ENCODE measurements around the gene TGFBR3. TPM values are rescaled to one million over a fixed set of nuclear protein-coding genes. Genes with fewer than 3 reads are reported as not detected.
"Not testable (repeated sequence)": the region's sequence is repeated elsewhere in the genome, so short reads cannot be mapped to it uniquely, and the experiment has no call there.

Gene TGFBR3
- total RNA-seq, 1 donor from 2014 or later: 125 TPM

DNA sequence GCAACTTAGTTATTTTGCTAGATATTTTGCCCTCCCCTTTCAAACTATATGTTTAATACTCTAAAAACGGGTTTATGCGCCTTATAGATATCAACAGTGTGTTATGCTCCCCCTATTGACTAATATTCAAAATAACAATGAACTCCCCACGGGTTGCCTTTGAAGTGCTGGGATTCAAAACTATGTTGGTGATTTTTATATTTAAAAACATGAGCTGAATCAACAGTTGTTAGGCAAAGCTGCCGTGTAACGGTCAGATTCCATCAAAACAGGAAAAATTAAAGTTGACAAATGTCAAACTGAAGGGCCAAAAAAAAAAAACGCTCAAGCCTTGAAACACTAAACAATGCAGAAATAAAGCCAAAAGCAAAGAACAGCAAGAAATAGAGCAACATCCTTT is 2.5 kb downstream of the TGFBR3 start:
- peak; percentile 74 for DNase-seq

DNA sequence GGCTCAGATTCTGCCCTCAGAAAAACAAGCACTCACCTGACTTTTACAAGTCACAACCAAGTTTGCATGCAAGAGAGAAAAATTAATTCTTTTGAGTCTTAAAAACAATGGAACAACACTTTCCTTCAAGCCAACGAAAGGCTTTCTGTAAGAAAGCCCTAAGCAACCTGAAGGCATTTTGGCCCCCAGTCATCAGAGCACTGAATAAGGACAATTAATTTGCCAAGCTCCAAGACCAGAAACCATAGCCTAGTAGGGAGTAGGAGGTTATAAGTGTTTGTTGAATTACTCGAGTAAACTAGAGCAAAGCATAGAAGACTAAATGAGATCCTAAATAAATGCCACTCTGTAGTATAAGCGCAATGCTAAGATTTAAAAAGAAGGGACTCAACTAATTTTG is 4.7 kb downstream of the TGFBR3 start:
- no peak for DNase-seq

DNA sequence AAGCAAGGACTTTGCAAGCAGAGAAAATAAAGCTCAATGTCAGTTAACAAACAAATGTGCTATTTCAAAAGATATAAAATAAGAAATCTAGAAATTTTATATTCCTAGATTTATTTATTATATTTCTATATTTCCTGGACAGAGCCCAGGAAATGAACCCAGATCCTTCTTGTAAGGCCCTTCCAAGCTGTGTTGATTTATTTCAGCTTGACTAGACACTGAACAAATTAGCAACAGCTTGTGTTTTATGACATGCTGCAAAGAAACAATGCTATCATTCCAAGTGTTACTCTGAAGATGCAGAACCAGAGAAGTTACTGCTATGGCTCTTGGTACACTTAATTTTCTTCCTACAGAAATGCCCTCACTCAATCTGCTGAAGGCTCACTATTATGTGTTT is 6.2 kb downstream of the TGFBR3 start:
- peak; percentile 69 for DNase-seq

DNA sequence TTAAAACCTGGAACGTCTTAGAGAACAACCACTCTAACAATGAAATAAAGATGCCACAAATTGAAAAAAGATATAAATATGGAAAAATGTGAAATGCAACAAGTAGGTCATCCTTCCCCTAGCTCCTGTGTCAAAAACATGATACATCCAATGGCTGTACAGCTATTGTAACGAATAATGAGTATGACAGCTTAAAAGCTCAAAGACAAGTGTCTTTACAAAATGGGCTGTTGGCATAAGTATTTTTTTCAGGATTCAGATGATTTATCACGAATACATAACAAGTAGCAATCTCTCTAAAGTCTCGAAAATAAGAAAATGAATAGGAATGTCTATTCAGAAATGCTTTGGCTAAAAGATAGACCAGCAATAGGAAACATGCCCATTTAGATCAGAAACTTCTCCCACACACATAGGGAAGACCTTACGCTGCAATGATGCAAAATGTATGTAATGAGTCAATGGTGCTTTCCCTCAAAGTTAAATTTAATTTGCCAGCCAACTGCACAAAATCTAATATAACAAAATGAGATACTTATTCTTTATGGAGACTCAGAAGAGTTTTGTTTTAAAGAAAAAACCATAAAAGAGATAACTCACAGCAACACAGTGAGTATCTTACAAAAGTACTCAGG is 8.3 kb downstream of the TGFBR3 start:
- DNase-seq: no peak

DNA sequence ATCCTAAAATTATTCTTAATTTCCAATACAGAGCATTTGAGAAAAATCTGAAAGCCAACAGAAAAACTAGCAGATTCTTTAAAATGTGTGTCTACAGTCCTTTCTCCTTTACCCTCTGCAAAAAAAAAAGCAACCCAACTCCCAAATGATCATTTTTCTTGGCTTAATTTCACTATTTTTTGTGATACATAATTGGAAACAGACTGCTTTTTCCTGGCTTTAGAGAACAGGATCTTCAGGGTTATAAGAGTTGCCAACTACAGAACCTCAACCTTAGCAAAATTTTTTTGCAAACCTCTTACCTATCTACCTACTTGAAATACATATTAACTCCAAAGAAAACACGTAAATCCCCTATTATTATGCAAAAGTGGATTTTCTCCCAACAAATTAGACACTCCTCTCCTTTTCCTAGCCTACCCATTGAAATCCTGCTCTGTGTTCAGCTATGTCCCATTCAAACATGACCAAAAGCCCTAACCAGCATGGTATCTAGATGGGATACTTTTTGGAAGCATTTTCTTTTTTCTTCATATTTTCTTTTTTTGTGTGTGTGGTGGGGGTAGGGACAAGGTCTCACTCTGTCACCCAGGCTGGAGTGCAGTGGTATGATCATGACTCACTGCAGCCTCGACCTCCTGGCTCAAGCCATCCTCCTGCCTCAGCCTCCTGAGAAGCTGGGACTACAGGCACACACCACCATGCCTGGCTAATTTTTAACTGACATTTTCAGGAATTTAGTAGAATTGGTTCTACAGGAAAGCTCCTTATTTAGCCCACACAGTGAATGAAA is 9.0 kb downstream of the TGFBR3 start:
- DNase-seq: peak; percentile 47

DNA sequence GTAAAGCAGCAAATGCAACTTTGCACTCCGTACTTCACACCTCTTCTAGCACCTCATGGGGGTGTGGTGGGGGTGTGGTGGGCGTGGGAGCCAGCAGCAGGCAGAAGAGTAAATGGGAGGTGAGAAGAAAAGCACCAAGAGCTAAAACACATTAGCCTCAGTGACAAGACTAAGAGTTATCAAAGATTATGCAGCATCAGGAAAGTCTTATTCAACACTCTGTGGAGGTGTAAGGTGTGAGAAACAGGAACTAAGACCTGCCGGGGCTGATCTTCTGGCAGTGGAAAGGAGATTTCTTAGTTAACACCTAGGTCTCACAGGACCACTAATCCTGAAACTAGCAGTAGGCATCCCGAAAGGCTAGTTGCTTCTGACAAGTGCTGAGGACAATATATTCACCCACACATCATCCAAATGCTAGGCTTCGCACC is 9.9 kb downstream of the TGFBR3 start:
- DNase-seq: no peak

DNA sequence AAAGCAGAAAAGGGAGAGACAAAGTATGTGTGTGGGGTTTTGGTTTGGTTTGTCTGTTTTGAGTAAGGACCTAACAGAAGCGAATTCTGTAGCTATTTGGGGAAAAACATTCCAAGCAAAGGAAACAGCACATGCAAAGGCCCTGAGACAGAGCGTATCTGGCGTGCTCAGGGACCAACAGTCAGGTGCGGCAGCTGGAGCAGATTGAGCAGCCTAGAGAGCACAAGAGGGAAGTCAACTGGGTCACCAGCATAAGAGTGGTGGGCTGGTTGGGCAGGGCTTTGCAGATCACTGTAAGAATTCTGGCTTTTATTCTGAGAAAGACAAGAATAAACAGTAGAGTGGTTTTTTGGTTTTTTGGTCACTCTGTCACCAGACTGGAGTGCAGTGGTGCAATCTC is 11.8 kb downstream of the TGFBR3 start:
- DNase-seq: no peak

DNA sequence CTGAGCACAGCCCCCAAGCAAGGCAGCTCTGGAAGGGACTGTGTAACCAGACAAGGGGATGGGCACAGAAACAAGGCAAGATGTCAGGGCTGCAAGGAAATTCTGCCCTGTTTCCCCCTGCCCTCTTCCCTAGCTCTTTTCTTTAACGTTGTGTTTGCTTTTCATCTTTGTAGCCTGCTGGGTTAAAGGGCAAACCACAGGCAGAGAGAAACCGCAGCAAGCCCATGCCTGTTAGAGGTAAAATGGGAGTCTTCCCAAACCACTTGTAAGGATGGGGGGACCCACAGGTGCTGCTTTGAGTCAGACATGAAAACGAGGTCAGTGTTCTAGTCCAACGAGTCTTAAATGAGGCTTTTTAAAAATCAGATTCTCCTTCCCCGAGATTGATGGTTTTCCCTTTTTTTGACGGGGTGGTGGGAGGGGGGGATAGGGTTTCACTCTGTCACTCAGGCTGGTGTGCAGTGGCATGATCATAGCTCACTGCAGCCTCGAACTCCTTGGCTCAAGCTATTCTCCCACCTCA is 13.3 kb downstream of the TGFBR3 start:
- no peak for DNase-seq

DNA sequence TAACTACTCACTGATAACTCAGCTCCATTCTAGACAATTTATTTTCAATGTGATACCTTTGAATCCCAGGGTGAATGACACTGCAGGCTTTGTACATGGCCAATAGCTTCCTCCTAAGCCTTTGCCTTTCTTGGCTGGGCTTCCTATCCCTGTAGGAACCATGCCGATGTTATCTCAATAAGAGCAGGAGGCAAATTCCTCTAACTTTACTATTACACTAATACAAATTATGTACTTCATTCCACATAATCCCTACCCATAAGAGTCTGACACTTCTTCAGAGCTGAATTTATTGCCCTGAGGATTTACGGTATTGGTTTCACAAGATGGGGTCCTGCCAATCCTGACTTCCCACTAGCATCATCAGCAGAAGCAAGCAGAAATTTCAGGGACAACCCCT is 14.0 kb downstream of the TGFBR3 start:
- DNase-seq: no peak

DNA sequence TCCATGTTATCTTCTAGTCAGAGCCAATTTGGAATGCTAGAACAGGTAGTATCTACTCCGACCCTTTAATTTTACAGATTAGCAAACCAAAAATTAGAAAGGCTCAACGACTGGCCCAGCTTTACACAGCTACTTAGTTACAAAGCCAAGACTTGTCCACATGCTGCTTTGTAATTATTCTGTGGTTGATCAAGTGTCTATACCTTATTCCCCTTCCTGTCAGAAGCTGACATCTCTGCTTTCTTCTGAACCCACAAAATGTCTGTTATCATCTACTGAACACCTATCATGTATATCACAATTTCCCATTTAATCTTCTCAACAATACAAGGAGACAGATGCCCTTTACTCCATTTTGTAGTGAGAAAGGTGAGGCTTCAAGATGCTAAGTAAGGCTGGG is 15.6 kb downstream of the TGFBR3 start:
- DNase-seq: no peak

DNA sequence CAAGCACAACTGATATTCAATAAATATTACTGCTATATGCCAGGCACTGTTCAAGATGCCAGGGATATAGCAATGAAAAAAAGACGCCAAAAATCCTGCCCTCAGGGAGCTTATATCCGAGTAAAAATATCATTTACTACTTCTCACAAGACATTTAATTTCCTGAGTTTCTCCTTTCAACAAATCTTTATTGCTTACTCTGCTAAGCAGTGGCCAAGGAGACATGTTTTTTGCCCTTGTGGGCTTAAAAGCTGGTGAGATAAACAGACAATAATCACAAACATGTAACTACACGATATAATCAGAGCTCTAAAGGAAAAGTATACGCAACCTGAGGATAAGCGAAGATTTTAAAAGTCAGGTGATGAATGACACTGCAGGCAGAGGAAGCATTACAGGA is 19.5 kb downstream of the TGFBR3 start:
- no peak for DNase-seq

DNA sequence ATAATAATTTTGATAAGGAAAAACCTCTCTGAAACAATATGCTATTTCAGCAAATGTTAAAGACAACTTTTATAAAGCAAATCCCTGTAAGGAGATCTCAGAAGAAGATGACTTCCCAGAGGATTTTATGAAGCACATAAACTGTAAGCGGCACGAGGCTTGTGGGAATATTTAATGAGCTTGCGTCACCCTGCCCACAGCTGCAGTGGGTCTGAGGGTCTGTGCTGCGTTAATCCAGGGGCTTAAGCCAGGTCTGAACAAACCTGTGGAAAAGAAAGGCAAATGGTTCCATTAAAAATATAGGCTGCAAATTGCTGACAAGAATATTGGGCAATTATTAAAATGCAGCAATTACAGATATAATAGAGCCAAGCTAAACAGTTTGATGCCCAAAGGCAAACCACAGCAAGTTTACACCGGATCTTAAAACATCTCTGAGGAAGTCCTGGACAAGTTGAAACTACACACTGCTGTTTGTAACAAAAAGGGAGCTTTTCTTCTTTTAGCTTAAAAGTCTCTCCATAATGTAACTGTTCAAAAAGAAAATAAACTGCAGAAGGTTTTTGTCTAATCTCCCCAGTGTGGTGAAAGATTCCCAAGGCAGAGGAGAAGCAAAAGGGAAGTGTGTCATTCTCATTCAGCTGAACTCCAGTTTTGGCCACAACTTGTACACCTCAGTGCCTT is 21.8 kb downstream of the TGFBR3 start:
- peak; percentile 20 for DNase-seq

DNA sequence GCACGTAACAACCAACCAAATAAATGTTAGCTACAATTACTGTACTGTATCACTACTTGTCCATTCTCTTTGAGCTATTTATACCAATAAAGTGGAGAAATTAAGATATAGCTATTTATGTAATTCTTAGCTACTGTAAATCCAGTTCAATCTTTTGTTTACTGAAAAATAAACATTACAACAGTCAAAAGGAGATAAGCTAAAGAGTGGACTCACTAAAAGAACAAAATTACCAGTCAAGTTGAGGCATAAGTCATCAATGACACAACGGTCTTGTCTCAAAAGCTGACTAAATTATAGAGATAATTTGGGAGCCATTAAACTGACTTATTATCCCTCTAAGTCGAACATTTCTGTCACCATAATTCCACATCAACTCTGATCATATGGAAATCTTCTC is 22.5 kb downstream of the TGFBR3 start:
- DNase-seq: no peak

DNA sequence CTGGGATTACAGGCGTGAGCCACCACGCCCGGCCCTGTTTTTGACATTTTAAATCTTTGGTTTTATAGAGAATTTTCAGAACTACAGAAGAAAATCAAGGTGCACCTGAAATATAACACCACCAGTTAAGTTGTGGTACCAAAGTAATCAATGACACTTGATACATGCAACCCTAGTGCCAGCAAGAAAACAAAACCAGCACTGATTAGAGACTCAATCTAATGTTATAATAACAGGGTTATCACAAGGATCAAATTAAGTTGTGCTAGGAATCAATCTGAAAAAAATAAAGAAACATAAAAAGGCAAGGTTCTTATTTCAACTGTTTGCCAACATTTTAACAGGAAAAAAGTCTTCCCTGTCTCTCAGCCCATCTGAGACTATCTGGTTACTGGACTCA is 23.8 kb downstream of the TGFBR3 start:
- DNase-seq: no peak

DNA sequence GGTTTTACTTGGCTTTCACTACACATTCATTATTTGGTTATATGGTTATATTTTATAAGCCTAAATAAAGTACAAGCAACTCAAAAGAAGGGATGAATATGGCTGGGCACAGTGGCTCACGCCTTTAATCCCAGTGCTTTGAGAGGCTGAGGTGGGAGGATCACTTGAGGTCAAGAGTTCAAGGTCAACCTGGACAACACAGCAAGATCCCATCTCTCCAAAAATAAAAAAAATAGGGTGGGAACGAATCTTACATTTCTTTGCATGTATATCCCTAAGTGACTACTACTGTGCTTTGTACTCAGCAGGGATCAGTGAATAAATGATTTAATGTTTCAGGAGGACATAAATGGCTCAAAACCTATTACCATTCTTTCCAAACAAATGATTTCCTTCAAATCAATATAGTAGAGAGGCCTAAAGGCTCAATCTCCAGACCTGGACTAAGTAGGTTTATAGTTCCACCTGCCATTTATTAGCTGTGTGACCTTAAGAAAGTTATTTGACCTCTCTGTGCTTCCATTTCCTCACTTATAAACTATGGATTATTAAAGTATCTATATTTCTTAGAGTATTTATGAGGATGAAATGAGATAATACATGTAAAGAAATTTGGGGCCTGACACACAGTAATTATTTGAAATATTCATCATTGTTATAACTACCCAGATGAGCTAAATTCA is 28.3 kb downstream of the TGFBR3 start:
- no peak for DNase-seq

DNA sequence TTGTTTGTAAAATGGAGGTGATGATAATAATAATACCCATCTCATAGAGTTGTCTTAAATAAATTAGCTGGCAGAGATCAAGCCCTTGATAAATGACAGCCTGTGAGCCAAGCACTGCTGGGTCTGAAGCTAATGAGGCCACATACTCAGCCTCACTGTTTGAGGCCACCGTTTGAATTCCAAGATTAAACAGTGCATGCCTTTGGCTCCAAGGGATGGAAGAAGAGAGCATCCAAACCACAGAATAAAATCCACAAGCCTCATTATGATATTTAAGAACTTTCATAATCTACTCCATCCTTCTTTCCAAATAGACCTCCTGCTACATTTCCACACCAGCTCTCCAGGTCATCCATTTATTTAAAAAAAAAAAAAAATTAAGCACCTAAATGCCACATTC is 29.0 kb downstream of the TGFBR3 start:
- DNase-seq: no peak

DNA sequence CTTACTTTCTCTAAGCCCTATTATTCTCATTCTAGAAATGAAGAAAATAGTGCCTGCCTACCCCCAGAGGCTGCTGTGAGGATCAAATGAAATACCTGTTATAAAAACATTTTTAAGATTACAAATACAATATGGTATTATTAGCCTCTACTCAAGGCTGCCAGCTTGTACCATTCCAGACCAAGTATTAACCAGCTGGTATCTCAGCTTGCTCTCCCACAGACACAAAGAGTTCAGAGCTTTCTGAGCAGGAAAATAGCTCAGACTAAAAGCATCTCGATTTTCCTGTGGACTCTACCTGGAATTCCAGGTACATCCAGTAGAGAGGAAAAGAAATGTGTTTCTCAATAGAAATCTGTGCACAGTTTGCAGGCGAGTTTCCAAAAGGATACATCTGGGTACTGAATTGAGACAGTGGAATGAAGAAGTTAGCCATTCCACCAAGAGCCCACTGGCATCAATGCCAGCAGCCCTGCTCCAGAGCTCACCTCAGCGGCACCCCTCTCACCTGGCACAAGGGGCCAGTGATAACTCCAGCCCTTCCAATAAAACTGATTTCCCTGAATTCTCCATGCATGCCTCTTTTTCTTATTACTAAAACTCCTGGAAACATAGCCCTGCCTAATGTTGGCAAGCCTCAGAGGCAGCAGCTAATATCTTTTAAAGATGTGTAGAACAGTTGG is 31.0 kb downstream of the TGFBR3 start:
- DNase-seq: no peak

DNA sequence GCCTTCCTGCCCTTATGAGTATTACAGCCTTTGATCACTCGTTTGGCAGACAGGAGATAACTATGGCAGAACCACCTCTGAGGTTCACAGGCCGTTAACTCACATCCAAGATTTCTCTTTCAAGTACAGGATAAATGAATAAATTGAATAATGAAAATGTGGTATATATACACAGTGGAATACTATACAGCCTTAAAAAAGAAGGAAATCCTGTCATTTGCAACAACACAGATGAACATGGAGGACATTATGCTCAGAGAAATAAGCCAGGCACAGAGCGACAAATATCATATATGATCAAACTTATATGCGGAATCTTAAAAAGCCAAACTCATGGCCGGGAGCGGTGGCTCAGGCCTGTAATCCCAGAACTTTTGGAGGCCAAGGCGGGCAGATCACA is 32.6 kb downstream of the TGFBR3 start:
- DNase-seq: no peak

DNA sequence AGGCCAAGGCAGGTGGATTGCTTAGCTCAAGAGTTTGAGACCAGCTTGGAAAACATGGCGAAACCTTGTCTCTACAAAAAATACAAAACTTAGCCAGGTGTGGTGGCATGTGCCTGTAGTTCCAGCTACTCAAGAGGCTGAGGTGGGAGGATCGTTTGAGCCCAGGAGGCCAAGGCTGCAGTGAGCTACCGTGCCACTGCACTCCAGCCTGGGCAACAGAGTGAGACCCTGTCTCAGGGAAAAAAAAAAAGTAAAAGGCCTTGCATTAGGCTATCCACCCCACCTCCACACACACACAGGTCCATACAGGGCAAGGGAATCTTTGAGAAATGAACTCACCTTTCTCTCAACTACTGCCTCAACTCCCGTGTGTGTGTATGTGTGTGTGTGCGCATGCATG is 33.9 kb downstream of the TGFBR3 start:
- not testable (repeated sequence) for DNase-seq

DNA sequence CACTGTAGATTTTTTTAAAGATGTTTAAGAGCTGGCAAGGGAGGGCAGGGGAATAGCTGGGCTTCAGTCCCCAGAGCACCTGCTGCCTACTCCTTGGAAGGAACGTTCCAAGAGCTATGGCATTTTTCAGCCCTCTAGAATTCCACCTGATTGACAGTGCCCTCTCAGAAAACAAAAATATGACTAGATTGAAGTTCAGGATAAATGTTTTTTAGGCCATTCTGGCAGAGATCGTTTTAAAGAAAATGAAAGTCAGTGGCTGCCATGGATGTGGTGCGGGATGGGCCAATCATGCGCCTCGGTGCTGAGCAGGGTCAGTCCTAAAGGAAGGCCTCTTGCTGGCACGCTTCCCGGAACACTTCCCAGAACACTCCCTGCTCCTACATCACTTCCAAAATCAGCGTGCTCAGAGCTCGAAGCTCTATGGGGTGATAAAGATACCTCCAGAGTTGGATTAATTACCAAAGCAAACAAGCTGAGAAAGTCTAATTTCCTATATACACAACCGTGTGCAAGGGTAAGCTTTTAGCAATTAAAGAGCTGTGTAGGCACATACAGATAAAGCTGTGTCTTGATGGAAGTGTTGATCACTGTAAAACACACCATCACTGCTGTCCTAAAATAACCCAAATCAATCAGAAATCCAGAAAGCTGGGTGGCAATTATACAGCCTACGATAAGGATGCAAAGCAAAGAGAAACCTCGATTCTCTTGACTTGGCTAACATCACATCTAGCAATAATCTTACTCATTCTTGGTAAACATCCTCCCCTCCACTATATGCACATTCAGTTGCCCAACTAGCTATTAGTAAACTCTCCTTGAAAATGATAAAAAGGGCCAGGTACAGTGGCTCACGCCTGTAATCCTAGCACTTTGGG is 34.6 kb downstream of the TGFBR3 start:
- peak; percentile 83 for DNase-seq

DNA sequence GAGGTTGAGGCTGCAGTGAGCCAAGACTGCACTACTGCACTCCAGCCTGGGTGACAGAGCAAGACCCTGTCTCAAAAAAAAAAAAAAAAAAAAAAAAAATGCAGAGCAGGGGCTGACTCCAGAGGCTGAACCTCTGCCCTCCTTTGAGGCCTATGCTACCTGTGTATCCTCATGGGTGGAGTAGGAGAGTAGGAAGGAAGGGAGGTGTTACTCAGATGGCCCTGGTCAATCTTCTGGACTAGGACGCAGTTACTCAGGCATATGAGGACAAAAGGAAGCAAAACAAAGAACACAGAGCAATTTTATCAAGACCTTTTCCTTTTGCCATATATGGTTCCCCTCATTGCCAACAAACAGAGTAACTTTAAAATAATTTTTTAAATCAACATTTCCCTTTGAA is 35.2 kb downstream of the TGFBR3 start:
- DNase-seq: no peak

Data from skin of body (tissue), 2 donors.